ENCODE results near the gene ANGPTL7.

GRCh38 chr1:11151114-11151513 is 38.0 kb upstream of the ANGPTL7 start:
- TF ChIP-seq POLR2AphosphoS5 (IDR thresholded peaks at IDR 0.05; ENCODE audit: low read depth, low read length) (no peak), REST (IDR thresholded peaks at IDR 0.05; ENCODE audit: insufficient read depth in 1 of 2, low read depth in 2 of 2, low read length in 2 of 2) (no peak), SIN3A (IDR thresholded peaks at IDR 0.05; ENCODE audit: borderline replicate concordance, insufficient read depth, low read length) (no peak), FOXP2 (optimal IDR thresholded peaks at IDR 0.05; ENCODE audit: borderline replicate concordance, extremely low read depth, extremely low read length, insufficient read depth) (no peak), TAF1 (IDR thresholded peaks at IDR 0.05; ENCODE audit: borderline replicate concordance, insufficient read depth, low read length) (no peak)
